Posterior cingulate gyrus (tissue), 11 donors: ENCODE results near the gene DPM1.

ENCODE experiments used
- DNase-seq, 10 donors: peaks; one replicate each; pipeline versions ENCODE4 v3.0.0 to v3.0.0-alpha.2; 2020 to 2021; ENCODE audit warnings: mixed read lengths in 3 of 10
- intact Hi-C: fragments of 100-400 bp; cut with DNase I; formaldehyde crosslinking; loops from one replicate; pipeline ENCODE4 v1.15.1; 2023

The DPM1 gene

DNA sequence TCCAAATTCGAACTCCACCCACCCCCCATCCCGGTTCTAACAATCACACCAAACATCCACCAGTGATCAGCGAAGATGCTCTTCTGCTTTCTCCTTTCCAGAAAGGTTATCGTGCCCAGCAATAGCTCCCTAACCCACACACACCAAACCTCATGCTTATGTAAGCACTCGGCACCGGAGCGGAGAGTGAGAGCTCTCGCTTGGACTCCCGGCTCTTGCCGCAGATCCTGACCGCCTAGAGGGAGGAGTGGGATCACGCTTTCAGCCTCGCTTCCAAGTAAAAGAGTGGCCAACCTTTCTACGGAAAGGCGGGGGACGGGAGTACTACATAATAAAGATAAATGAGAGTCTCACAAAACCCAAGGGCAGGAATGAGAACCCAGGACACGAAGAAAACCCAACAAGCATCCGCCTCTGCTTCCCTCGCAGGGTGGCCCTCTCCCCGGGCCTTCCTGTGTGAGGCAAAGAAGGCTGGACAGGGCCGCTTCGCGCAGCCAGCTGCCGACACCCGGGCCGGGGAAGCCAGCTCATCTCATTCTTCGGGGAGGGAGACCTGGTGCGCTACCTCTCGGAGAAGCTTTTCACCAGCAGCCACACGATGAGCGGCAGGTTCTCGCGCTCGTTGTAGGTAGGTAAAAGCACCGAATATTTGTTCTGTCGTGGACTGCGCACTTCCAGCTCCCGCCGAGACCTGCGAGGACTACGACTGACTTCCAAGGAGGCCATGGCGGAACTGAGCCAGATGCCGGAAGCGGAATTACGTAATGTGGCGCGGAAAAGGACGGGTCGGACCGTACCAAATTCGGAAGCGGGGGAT, at the start of gene DPM1:
DPM1 (minus strand) TSS at position 735 of the 817 bp plus-strand sequence; CDS start at position 726, 9 bp downstream.
- intact Hi-C loops = loop anchor here (2.0 kb wide), 1 partner anchor 27 kb away; the partner anchor contains the start of gene ADNP

DNA sequence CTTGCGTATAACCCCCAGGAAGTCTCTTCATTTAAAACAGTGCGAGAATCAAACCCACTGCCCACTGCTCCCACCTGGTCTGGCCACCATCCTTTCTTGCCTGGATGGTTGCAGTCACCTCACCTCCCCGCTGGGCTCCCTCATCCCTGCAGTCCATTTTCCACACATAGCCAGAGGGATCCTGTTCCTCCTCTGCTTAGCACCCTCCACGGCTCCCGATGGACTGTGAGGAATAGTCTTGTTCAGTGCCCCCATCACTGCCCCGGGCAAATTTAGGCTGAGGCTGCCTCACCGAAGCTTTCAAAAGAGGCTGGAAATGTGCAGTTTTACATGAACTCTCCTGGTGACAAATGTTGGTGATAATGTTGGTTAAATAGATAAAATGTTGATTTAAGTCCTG, 46.9 kb upstream of the DPM1 start:
- peak in 1 of 10 donors; percentile 63 for DNase-seq

More for the DNA sequence above, at the start of gene DPM1:
- peak; percentile 82 to 98 (median 92) for DNase-seq

DNA sequence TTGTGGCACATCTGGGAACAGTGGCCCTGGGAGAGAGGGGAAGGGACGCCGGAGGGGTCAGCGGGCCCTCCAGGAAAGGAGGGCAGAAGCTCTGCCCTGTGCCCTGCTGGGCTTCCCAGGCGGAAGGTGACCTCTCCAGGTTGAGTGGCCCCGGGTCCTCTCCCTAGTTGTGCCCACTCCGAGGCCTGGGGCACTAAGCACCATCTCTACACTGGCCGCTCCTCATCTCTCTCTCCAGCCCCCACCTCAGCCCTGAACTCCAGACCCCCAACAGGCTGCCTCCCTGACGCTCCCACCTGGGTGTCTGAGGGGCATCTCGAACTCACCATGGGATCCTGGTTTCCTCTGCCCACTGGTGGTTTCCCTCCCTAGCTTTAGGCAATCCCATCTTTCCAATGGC, 46.4 kb upstream of the DPM1 start:
- peak in 1 of 10 donors; percentile 71 for DNase-seq
- intact Hi-C loops = no loop called here

More for the DNA sequence above, 46.9 kb upstream of the DPM1 start:
- intact Hi-C loops = no loop called here

DNA sequence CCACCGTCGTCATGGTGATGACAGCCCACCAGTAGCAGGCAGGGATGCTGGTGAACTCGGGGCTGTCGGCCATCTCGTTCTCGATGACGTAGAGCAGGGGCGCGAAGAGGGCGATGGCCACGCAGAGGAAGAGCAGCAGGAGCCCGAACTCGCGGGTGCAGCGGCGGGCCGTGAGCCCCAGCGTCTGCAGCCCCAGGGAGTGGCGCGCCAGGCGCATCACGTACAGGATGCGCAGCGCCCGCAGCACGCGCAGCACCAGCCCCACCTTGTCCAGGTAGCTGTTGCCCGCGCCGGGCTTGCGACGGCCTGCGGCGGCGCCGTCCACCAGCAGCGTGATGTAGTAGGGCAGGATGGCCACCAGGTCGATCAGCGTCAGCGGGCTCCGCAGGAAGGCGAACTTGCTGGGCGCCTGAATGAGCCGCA, 46.0 kb upstream of the DPM1 start:
- DNase-seq = peak in 2 of 10 donors; percentile 72 to 75
- intact Hi-C loops = no loop called here

DNA sequence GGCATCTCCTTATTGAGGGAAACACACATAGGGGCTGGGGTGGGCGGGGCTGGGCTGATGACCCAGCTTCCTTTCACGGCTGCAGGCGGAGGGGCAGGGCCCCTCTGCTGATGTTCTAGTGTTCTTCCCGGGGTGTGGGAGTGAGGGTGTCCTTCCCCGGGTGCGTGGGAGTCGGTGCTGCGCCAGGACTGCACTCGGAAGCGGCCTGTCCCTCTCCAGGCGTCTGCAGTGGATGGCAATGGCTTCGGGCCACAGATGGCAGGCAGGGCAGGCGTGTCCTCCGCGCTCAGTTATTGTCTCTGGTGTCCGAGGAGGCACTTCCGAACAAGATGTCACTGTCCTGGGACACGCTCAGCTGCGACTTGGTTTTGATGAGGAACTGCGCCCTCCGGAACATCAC, 45.4 kb upstream of the DPM1 start:
- intact Hi-C loops = no loop called here
- peak in 2 of 10 donors; percentile 77 to 88 for DNase-seq

DNA sequence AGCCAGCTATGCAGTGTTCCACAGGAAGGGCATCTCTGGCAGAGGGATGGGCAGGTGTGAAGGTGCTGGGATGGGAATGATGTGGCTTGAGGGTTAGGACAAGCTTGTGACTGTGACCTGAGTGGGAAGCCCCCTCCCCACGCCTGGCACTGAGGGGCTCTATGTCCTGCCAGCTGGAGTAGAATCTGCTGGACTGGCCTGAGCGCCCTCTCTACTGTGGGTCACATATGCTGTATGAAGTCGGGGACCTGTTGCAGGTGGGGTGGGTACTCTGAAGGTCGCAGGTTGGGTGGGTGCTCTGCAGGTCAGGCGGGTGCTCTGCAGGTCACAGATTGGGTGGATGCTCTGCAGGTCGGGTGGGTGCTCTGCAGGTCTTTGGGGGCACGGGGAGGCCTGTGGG, 44.3 kb upstream of the DPM1 start:
- intact Hi-C loops = no loop called here

DNA sequence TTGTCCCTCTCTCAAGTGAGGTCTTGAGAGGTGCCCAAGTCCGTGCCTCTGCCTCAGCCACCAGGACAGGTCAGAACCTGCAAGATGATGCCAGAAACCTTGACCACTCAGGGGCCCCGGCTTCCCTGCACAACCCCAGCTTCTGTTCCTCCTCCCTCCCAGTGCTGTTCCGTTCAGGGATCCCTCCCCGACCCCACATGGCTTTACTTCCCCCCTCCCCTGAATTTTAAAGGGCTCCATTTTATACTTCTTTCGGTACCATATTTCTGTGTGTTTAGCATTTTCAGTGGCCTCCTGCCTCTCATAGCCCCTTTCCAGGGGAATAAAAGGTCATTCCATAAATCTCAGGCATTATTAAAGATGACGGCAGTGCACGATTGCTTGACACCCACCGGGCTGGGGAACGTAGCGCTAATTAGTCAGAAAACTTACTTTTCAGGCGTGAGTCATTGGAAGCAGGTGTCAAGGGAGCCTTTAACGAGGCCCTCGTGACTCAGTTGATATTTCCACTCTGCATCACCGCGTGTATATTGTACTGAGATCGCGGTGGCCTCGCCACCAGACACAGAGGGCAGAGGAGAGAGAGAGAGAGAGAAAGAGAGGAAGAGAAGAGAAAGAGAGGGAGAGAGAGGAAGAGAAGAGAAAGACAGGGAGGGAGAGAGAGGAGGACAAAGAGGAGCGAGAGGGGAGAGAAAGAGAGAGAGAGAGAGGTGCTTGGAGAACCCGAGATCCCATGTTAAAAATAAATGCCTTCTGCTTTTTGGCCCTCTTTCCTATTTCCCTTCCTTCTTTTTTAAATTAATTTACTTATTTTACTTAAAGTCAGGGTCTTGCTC, 43.3 kb upstream of the DPM1 start:
- intact Hi-C loops = no loop called here
- DNase-seq = peak in 1 of 10 donors; percentile 37

More for the DNA sequence above, 44.3 kb upstream of the DPM1 start:
- peak in 1 of 10 donors; percentile 51 for DNase-seq

DNA sequence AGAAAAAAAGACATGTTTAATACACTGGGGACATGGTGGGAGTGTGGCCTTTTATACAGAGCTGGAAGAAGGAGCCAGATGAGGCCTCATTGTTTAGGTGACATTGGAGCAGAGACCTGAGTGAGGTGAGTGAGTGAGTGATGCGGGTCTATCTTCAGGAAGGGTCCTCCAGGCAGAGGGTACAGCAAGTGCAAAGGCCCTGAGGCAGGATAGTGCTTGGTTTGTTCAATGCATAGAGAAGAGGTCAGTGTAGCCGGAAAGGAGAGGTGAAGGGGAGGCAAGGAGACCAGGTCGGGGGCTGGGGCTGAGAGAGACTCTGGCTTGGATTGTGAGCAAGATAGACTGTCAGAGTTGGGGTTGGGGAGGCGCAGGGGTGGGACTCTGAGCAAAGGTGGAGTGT, 41.0 kb upstream of the DPM1 start:
- DNase-seq = no peak

DNA sequence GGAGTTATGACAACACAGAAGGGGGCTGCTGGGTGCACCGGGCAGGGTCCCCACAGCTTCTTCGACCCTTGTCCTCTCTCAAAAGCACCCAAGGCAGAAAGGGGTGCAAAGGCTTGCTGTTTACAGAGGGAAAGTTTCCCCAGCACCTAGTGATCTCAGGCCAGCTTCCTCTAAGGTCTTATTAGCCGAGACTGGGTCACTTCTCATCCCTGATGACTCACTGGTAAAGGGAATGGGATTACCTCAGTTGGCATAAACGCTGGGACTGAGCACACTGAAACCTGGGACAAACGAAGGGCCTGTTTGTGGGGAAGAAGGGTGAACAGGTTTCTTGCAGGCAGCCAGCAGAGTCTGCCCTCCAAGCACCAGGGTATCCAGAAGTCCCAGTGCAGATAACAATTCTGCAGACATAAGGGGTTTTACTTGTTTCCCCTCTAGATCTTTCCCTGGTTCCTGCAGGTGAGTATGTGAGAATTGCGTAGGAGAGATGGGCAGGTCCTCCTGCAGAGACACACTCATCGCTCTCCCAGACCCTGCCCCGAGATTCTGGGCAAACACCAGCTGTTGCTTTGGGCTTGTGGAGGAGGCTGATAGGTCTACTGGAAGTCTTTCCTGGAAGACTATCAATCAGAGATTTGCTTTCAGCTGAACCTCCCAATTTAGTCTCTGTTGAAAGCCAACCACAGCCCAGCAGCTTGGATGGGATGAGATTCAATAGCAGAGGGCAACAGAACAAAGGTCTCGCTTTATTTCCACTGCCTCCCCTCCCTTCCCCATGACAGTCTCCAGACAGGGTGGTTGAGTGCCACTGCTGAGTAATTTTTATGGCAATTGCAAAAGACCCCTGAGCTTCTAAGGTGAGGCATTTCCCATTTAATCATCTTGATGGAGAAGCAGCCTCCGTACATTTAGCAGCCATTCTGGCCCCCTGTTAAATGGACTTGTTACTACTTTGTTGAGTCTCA, 38.9 kb upstream of the DPM1 start:
- DNase-seq = no peak
- intact Hi-C loops = no loop called here

More for the DNA sequence above, 41.0 kb upstream of the DPM1 start:
- intact Hi-C loops = no loop called here

DNA sequence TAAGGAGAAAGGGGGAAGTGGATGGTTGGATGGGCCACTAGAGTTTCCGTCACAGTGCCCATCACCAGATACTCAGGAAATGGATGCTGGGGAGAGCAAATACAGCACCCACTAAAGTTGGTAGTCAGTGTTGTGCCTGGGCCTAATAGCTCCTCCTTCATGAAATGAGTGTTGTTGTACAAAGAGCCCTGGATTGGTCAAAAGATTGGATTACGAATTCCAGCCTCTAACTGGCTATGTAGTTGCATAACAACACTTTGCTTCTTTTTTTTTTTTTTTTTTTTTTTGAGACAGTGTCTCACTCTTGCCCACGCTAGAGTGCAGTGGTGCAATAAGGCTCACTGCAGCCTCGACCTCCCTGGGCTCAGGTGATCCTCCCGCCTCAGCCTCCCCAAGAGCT, 37.2 kb upstream of the DPM1 start:
- intact Hi-C loops = no loop called here
- no peak for DNase-seq

DNA sequence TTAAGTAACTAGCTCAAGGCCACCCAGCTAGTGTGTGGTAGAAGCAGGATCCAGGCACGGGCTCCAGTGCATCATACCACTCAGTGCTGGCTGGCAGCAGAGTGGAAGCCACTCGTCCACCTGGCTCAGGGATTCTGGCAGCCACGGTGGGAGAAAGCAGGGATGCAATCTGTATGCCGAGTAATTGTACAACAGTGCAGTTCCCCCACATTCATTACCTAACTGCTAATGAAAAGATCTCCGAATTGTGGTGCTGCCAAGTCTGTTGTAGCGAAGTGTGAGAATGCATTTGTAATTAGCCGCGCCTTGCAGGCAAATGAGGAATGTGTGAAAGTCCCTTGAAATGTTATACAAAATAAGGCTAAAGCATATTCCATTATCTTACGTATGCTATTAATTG, 35.5 kb upstream of the DPM1 start:
- DNase-seq = no peak
- intact Hi-C loops = no loop called here

DNA sequence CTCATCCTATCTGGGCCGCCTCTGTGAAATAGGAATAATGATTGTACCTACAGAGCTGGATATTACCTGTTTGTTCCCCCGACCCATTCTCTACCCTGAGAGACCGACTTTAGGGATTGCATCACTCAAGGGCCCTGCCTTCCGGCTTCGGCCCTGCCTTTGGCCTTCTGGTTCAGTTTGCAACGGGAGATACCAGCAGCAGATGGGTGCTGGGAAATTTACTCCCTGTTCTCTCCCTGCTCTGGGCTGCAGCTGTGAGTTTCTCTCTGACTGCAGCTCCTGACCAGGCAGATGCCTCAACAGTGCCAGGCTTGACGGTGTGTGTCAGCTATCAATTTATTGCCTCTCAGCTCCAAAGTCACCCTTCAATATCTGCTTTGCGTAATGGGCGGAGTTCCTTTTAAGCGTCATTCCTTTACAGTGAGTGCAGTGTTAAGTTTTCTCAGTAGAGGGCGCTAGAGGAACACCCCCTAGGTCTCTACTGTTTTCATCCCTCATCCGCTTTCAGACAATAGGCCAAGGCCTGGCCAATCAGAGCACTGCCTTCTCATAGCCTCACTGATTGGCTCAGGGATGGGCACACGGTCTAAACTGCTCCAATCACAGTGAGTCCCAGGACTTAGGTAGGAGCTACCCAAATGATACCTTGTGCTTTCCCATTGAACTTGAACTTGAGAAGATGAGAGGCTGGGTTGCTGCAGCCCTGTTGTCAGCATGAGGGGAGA, 34.6 kb upstream of the DPM1 start:
- DNase-seq = peak in 1 of 10 donors; percentile 18
- intact Hi-C loops = no loop called here

DNA sequence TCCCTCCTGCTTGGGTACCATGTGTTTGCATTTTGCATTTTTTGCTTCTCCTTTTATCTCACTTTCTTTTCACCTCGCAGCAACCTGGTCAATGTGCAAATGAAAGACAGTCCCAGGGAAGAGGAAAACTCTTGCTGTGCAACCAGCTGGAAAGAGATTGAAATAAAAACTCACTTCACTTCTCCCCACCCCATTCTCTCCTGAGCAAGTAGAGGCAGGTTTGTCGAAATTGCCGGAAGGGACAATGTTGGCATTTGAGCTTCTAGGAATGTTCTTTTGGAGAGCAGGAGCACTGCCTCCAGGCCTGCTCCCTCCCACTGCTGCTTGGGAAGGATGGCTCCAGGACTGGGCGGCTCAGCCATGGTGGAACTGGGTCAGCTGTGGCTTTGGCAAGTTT, 34.0 kb upstream of the DPM1 start:
- intact Hi-C loops = no loop called here
- DNase-seq = no peak

DNA sequence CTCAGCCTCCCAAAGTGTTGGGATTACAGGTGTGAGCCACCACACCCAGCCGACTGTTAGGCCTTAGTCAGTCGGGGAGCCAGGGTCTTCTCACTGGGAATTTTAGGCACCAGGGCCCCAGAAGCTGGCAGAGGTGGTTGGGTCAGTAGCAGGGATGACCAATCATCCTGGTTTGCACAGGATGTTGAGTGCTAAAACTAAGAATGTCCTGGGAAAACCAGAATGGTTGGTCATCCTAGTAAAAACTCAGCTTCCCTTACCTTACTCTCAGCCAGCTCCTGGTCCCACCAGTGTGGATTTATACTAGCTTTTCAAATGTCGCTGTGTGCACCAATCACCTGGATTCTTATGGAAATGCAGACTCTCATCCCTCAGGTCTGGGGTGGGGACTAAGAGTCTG, 32.7 kb upstream of the DPM1 start:
- intact Hi-C loops = no loop called here
- no peak for DNase-seq

DNA sequence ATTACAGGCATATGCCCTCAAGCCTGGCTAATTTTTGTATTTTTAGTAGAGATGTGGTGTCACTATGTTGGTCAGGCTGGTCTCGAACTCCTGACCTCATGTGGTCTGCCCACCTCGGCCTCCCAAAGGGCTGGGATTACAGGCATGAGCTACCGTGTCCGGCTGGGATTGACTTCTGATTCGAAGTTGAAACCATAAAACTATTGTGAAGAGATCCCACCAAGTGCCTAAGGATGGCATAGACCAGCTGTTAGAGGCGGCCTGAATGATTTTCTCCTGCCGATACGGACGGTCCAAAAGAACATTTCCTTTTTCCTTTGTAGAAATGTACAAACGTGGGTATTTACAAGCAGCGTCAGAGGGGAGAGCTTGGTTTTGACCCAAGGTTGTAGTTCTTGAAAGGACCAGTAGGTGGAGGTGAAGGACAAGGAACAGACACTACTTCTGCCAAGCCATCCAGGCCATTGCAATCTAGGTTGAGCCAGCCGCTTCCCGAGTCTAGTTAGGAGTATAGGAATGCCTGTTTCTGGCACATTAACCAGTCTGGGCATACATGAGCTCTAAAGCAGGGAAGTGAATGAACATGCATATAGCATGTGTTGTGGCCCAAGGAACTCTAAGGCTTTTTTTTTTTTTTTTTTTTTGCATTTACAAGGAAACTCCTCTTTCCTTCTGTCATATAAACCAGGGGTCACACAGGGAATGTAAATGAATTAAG, 29.3 kb upstream of the DPM1 start:
- DNase-seq = peak in 7 of 10 donors; percentile 28 to 90 (median 57)
- intact Hi-C loops = loop anchor here (1.0 to 10.0 kb wide), 3 partner anchors 319 to 1097 kb away; no protein-coding TSS in a partner anchor

DNA sequence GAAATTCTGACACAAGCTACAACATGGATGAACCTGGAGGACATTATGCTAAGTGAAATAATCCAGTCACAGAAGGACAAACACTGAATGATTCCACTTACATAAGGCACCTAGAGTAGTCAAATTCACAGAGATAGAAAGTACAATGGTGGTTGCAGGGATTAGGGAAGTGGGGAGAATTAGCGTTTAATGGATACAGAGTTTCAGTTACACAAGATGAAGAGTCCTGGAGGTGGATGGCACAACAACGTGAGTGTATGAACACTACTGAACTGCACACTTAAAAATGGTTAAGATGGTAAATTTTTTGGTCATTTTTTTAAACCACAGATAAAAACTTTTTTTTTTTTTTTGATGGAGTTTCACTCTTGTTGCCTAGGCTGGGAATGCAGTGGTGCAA, 25.0 kb upstream of the DPM1 start:
- DNase-seq = no peak
- intact Hi-C loops = loop anchor here (10.0 kb wide), 2 partner anchors 611 to 1101 kb away; no protein-coding TSS in a partner anchor

DNA sequence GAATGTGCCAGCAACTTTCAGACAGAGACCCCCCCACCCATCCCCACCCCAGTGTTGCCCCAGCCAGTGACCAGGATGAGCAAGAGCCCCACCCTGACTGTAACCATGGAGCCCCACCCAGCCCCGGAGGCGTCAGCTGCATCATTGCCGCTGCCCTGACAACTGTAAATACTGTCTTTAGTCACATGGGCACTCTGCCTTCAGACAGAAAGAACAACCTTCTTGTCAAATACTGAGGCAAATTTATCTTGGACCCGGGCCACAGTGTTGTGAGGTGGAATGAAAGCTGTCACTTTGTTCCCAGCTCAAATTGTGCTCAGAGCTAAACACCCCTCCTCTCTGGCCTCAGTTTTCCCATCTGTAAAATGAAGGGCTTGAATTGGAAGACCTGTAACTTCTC, 24.0 kb upstream of the DPM1 start:
- no peak for DNase-seq
- intact Hi-C loops = loop anchor here (10.0 kb wide), 2 partner anchors 612 to 1102 kb away; no protein-coding TSS in a partner anchor

DNA sequence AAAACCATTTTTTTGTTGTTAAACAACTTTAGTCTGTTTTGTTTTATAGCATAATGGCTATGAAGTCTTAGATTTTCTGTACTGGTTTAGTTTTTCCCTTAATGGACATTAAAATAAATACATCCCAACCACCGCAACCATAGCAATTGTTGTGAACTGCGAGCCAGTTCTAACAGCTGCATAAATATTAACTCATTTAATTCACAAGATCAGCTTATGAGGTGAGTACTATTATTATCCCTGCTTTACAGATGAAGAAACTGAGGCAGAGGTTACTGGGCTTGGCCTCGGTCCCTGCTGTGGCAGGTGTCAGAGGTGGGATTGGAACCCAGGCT, 23.3 kb upstream of the DPM1 start:
- DNase-seq = no peak
- intact Hi-C loops = loop anchor here (10.0 kb wide), 2 partner anchors 613 to 1103 kb away; no protein-coding TSS in a partner anchor
